Omental fat pad (tissue), 4 donors: ENCODE data around the gene CNTRL. TPM values are rescaled to one million over a fixed set of nuclear protein-coding genes. Genes with fewer than 3 reads are reported as not detected.

Experiments used
- ATAC-seq: fragments of 150-250 bp; one replicate; pipeline ENCODE4 v1.9.1; 2016; ENCODE audit warnings: mild to moderate bottlenecking, moderate library complexity; ENCODE audit not compliant: low FRiP score
- DNase-seq: peaks from one replicate; pipeline ENCODE4 v3.0.0-alpha.2; 2019; ENCODE audit warnings: low spot score
- CTCF ChIP-seq, 3 donors: fragments of 450-650 bp; IDR thresholded peaks; one replicate each; pipeline ENCODE4 v1.5.1; 2016 to 2017; ENCODE audit warnings: antibody characterized with exemption in 3 of 3, mild to moderate bottlenecking in 3 of 3, moderate library complexity in 2 of 3
- total RNA-seq, 4 donors: library from RNA; depleted of rRNA; stranded (reverse); fragments of >200 nt; gene quantifications; one replicate each; pipeline ENCODE4 v1.1.0, GENCODE V29; 2016

Gene CNTRL
- total RNA-seq, 4 donors from 2014 or later, result 16.6 to 24.7 (median 17.8) TPM

GRCh38 chr9:121185774-121186403, 111.1 kb downstream of the CNTRL start:
- ATAC-seq (no peak), DNase-seq (no peak)
- TF ChIP-seq CTCF (IDR thresholded peaks at IDR 0.05), result no peak

GRCh38 chr9:121187636-121188305, 113.0 kb downstream of the CNTRL start:
- TF ChIP-seq CTCF (IDR thresholded peaks at IDR 0.05), result no peak
- no peak for DNase-seq
- no peak for ATAC-seq

- no peak for DNase-seq
- no peak for TF ChIP-seq CTCF (IDR thresholded peaks at IDR 0.05)
- ATAC-seq, result no peak
These were observed 114.3 kb downstream of the CNTRL start for GRCh38 chr9:121189006-121189405.

GRCh38 chr9:121189660-121190059, 114.9 kb downstream of the CNTRL start:
- no peak for TF ChIP-seq CTCF (IDR thresholded peaks at IDR 0.05)
- no peak for ATAC-seq
- no peak for DNase-seq

- DNase-seq (no peak), ATAC-seq (no peak)
- TF ChIP-seq CTCF (IDR thresholded peaks at IDR 0.05), result no peak
These were observed 116.5 kb downstream of the CNTRL start for GRCh38 chr9:121191235-121191634.

GRCh38 chr9:121192518-121192917, 117.8 kb downstream of the CNTRL start:
- no peak for ATAC-seq
- TF ChIP-seq CTCF (IDR thresholded peaks at IDR 0.05), result no peak
- no peak for DNase-seq
